Heart left ventricle (tissue), 16 donors: ENCODE data around the gene CYP11A1. TPM values are rescaled to one million over a fixed set of nuclear protein-coding genes. Genes with fewer than 3 reads are reported as not detected.

Experiments used
- ATAC-seq, 4 donors: fragments of 200-7000 bp; cut with Tn5 transposase; one replicate each; pipeline ENCODE4 v1.9.1; 2020 to 2022; ENCODE audit warnings: moderate library complexity in 4 of 4, mild to moderate bottlenecking in 3 of 4, moderate number of reproducible peaks in 1 of 4
- DNase-seq, 5 donors: peaks; one replicate each; pipeline ENCODE4 v3.0.0-alpha.2; 2020
- H3K27ac ChIP-seq, 12 donors: fragments of 200-600 bp; sonication (generic) in 4 of 12; one replicate each; pipeline versions ENCODE4 v1.5.0 to v1.8.0; 2016 to 2022; ENCODE audit warnings: mild to moderate bottlenecking in 2 of 12
- H3K27me3 ChIP-seq, 9 donors: fragments of 200-600 bp; sonication (generic) in 2 of 9; one replicate each; pipeline versions ENCODE4 v1.5.1 to v1.8.0; 2016 to 2022; ENCODE audit warnings: mild to moderate bottlenecking in 3 of 9
- H3K36me3 ChIP-seq, 9 donors: fragments of 200-600 bp; sonication (generic) in 2 of 9; one replicate each; pipeline versions ENCODE4 v1.5.0 to v1.8.0; 2018 to 2022; ENCODE audit warnings: mild to moderate bottlenecking in 2 of 9
- H3K4me1 ChIP-seq, 12 donors: fragments of 200-600 bp; sonication (generic) in 4 of 12; one replicate each; pipeline versions ENCODE4 v1.5.0 to v1.8.0; 2016 to 2022; ENCODE audit warnings: mild to moderate bottlenecking in 3 of 12
- H3K4me3 ChIP-seq, 12 donors: fragments of 200-600 bp; sonication (generic) in 4 of 12; one replicate each; pipeline versions ENCODE4 v1.5.0 to v1.8.0; 2017 to 2022; ENCODE audit warnings: mild to moderate bottlenecking in 9 of 12, moderate library complexity in 4 of 12
- H3K9me3 ChIP-seq, 12 donors: fragments of 200-600 bp; sonication (generic) in 4 of 12; one replicate each; pipeline versions ENCODE4 v1.5.0 to v1.8.0; 2016 to 2022; ENCODE audit warnings: mild to moderate bottlenecking in 1 of 12
- POLR2A ChIP-seq, 2 donors: fragments of 450-650 bp; IDR thresholded peaks; one replicate each; pipeline ENCODE4 v1.6.1; 2017; ENCODE audit warnings: antibody characterized with exemption in 2 of 2, mild to moderate bottlenecking in 2 of 2, moderate library complexity in 2 of 2
- WGBS, 4 donors: extraction: QIAGEN DNeasy Blood & Tissue Kit in 2 of 4; methylation state at CpG; one replicate each; pipeline versions ENCODE4 v1.1.5 to v1.1.7; 2013 to 2018; 5-methylcytosine and 5-hydroxymethylcytosine counted together
- intact Hi-C, 10 donors: fragments of 100-400 bp; cut with DNase I; formaldehyde crosslinking; loops; one replicate each; pipeline versions ENCODE4 v1.11.1 to v1.14.2; 2022
- polyA plus RNA-seq, 2 donors: library from polyadenylated mRNA; stranded (reverse); fragments of 200-250 nt; gene quantifications; one replicate each; pipeline ENCODE4 v1.2.3, GENCODE V29; 2013
- total RNA-seq, 9 donors: library from RNA; depleted of rRNA in 2 of 9; stranded (reverse); fragments of >200 nt in 2 of 9; fragmentation: NEBNext Ultra II Directional in 3 of 9; extraction: Animal tissue kit (Norgen Biotek cat#: 25700) in 3 of 9; gene quantifications; one replicate each; pipeline versions ENCODE4 v1.1.0 to v1.2.4, GENCODE V29; 2016 to 2023
- TF ChIP-seq, protein P1 (sequence below), 12 donors: fragments of 200-600 bp; sonication (generic) in 4 of 12; IDR thresholded peaks; one replicate each; pipeline versions ENCODE4 v1.5.0 to v1.8.0; 2018 to 2022; ENCODE audit warnings: antibody characterized with exemption in 12 of 12, mild to moderate bottlenecking in 5 of 12
- donor health status: ischemic (EF 13 %, LVEDD 7.1; RV severe dilation, severe dysfunction).
- donor health status: healthy with polysubstance abuse.
- donor health status: DM: no; HTN: yes; CAD: no.
- donor health status: DM: no; HTN: no; CAD: no.
- donor health status: ischemic (EF 25% LVEDD 6.9; RV normal size, moderate dysfunction).
- donor health status: ischemic (EF 25% LVEDD 5.7; RV mildly dilated, moderate dysfunction).
- donor health status: healthy.
- donor health status: DM: yes; HTN: yes; CAD: no.
- donor health status: ischemic (EF 35%, LVEDD 5.7; RV mildly dilated, moderate dysfunction).
- donor health status: nonischemic (EF 11% LVEDD 7.7; RV severe dilation, severe dysfunction).
- donor health status: DM: yes; HTN: yes; CAD: no.
- donor health status: PGD.
- donor health status: ischemic (EF 29% LVEDD 5.4; RV normal size, mild dysfunction).
- donor health status: nonischemic (EF 23%, LVEDD 6.1; RV moderate dilation, normal function).

CYP11A1 gene
- total and polyA plus RNA-seq, 11 donors, result 0.07 to 3.4 (median 0.87) TPM

DNA sequence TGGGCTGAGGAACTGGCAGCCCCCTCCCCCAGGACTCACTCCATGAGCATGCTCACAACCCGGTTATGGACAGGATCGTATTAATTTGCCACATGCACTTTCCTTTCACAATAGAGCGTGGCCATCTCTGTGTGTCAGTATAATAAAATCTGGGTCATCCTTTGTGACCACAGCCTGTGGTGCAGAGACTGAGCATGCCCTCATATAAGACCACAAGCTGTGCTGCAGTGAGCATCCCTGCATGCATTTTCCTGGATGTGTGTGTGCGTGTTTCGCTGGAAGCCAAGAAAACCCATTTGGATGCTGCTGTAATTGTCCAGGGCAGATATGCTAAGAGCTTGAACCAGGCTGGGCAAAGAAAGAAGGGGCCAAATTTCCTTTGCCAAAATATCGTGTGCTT, 39.7 kb downstream of the CYP11A1 start:
- Histone ChIP-seq H3K9me3 (no peaks in the 10 kb centered on the region), H3K27ac (no peak overlapping the region), H3K36me3 (no peaks in the 10 kb centered on the region), H3K4me1 (no peaks in the 10 kb centered on the region), H3K4me3 (no peak overlapping the region), H3K27me3 (no peaks in the 10 kb centered on the region)
- WGBS, 4 donors, result 85 to 89% (median 85%) methylated on average over 6 of the region's 6 CpGs
- TF ChIP-seq, protein P1, sequence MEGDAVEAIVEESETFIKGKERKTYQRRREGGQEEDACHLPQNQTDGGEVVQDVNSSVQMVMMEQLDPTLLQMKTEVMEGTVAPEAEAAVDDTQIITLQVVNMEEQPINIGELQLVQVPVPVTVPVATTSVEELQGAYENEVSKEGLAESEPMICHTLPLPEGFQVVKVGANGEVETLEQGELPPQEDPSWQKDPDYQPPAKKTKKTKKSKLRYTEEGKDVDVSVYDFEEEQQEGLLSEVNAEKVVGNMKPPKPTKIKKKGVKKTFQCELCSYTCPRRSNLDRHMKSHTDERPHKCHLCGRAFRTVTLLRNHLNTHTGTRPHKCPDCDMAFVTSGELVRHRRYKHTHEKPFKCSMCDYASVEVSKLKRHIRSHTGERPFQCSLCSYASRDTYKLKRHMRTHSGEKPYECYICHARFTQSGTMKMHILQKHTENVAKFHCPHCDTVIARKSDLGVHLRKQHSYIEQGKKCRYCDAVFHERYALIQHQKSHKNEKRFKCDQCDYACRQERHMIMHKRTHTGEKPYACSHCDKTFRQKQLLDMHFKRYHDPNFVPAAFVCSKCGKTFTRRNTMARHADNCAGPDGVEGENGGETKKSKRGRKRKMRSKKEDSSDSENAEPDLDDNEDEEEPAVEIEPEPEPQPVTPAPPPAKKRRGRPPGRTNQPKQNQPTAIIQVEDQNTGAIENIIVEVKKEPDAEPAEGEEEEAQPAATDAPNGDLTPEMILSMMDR (IDR thresholded peaks at IDR 0.05), result no peak
- TF ChIP-seq POLR2A (IDR thresholded peaks at IDR 0.05), result no peak
- intact Hi-C loops, result loop anchor here in 4 of 10 donors (5.0 to 10.0 kb wide), 3 partner anchors 273 to 353 kb away; no protein-coding TSS in a partner anchor
- ATAC-seq (no peak), DNase-seq (no peak)

DNA sequence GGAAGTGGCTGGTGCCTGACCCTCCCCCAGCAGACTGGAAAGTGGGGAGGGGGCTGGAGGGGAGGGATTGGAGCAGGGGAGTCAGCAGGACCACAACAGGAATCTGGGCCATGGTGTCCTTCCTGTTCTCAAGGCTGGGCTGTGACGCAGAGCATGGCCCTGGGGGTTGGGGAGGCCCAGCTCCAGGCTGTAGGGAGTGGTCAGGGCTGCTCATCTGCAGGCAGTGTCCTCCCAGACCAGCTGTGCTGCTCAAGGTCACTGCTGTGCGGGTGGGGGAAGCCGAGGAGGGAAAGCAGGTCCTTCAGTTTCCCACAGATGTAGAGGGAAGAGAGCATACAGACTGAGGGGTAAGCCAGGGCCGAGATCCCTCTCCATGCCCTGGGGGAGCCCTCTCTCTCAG, 40.7 kb downstream of the CYP11A1 start:
- intact Hi-C loops, result loop anchor here in 4 of 10 donors (5.0 to 10.0 kb wide), 3 partner anchors 272 to 352 kb away; no protein-coding TSS in a partner anchor
- DNase-seq (peak in 1 of 5 donors; percentile 37), ATAC-seq (no peak)
- no peaks in the 10 kb centered on the region for H3K36me3 ChIP-seq
- no peaks in the 10 kb centered on the region for H3K27me3 ChIP-seq
- H3K4me3 ChIP-seq, result no peak overlapping the region
- no peak overlapping the region for H3K27ac ChIP-seq
- no peaks in the 10 kb centered on the region for H3K4me1 ChIP-seq
- H3K9me3 ChIP-seq, result no peaks in the 10 kb centered on the region
- WGBS, 4 donors, result 37 to 44% (median 39%) methylated on average over 4 of the region's 4 CpGs
- TF ChIP-seq, protein P1 (IDR thresholded peaks at IDR 0.05), result no peak
- no peak for TF ChIP-seq POLR2A (IDR thresholded peaks at IDR 0.05)

DNA sequence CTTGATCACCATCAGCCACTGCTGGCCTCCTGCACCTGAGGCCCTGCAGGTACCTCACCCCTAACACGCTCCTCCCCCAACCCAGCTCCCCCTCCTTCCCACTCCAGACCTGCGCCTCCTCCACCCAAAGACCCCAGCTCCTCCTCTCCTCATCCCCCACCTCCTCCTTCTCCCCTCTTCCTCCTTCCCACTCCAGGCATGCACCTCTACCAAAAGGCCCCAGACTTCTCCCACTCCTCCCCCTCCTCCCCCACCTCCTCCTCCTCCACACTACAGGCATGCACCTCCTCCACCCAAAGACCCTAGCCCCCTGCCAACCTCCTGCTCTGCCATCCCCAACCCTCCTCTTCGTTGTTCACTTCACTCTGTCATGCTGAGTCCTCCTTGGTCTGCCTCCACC, 42.7 kb downstream of the CYP11A1 start:
- no peaks in the 10 kb centered on the region for H3K27me3 ChIP-seq
- intact Hi-C loops, result loop anchor here (1.0 to 10.0 kb wide), 7 partner anchors 11 to 352 kb away; no protein-coding TSS in a partner anchor
- no peaks in the 10 kb centered on the region for H3K9me3 ChIP-seq
- 78 to 90% (median 82%) methylated on average over 3 of the region's 3 CpGs for WGBS, 4 donors
- H3K4me1 ChIP-seq, result peaks cover 0 to 10% (median 8%) of the 10 kb centered on the region in 12 donors
- no peak overlapping the region for H3K27ac ChIP-seq
- DNase-seq (no peak), ATAC-seq (no peak)
- TF ChIP-seq, protein P1 (IDR thresholded peaks at IDR 0.05), result no peak
- no peak for TF ChIP-seq POLR2A (IDR thresholded peaks at IDR 0.05)
- no peaks in the 10 kb centered on the region for H3K36me3 ChIP-seq
- no peak overlapping the region for H3K4me3 ChIP-seq

GRCh38 chr15:74322558-74323180, 44.8 kb downstream of the CYP11A1 start:
- WGBS, 4 donors, result 29 to 42% (median 35%) methylated on average over 5 to 6 of the region's 6 CpGs
- peak; percentile 55 to 83 (median 68) for DNase-seq
- H3K27me3 ChIP-seq, result no peaks in the 10 kb centered on the region
- H3K4me3 ChIP-seq, result no peak overlapping the region
- no peaks in the 10 kb centered on the region for H3K36me3 ChIP-seq
- intact Hi-C loops, result loop anchor here (1.0 to 10.0 kb wide), 7 partner anchors 195 to 350 kb away; no protein-coding TSS in a partner anchor
- H3K4me1 ChIP-seq, result peaks cover 0 to 28% (median 26%) of the 10 kb centered on the region in 12 donors
- H3K9me3 ChIP-seq, result no peaks in the 10 kb centered on the region
- H3K27ac ChIP-seq, result no peak overlapping the region
- no peak for TF ChIP-seq POLR2A (IDR thresholded peaks at IDR 0.05)
- TF ChIP-seq, protein P1 (IDR thresholded peaks at IDR 0.05), result peak; percentile 81 to 90 (median 88)
- ATAC-seq, result peak in 3 of 4 donors; percentile 62 to 67 (median 66)
